CD4-positive, alpha-beta T cell treated with Interleukin-4 for 4 hours (primary cell): ENCODE data around the gene NXF1.
"Not testable (repeated sequence)": the region's sequence is repeated elsewhere in the genome, so short reads cannot be mapped to it uniquely, and the experiment has no call there.

Source experiments
- DNase-seq: peaks from one replicate; pipeline ENCODE4 v3.0.0-alpha.2; 2020

Gene NXF1

DNA sequence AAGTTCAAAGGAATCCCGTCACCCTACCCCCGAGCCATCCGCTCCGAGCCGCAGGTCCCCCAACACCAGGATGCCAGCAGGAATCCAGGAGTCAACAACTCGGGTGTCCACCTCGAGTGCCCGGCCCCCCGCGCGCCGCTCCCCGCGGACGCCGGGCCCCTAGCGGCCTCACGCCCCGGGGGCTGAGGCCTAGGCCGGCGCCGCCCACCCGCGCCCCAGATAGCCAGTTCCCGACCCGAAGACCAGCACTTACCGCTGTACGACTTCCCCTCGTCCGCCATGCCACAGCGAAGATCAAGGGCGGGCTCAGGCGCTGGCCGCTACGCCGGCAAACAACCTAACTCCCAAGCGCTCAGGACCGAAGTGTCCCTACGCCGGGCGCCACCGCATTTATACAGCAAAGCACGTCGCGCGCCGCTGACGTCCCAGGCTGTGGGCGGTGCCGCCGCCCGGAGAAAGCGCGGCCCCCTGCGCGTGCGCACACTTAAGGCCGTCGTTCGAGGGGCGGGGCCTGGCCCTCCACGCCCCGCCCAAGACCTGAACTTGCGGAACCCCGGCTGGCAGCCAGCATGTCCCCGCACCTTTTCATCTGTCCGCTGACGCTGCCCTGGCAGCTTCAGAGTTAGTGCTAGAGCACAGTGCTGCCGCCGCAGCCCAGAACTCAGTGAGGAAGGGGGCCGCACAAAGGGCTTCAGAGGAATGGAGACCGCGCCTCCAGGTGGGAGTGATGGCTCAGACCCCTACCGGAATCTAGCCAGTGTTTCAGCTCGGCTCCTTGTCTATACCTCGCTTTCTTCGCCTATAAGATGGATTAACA, at the start of gene NXF1:
TSS of gene NXF1 (minus strand) at position 365 of the 817 bp plus-strand sequence. CDS start at position 281, 84 bp downstream.
- peak; percentile 93 for DNase-seq

GRCh38 chr11:62854013-62854824, 49.0 kb upstream of the NXF1 start:
- DNase-seq: no peak

GRCh38 chr11:62853279-62853965, 48.2 kb upstream of the NXF1 start:
- DNase-seq: peak; percentile 78

- no peak for DNase-seq
Observed at GRCh38 chr11:62852523-62853188, 47.4 kb upstream of the NXF1 start.

GRCh38 chr11:62851807-62852522, 46.7 kb upstream of the NXF1 start:
- DNase-seq: no peak

DNA sequence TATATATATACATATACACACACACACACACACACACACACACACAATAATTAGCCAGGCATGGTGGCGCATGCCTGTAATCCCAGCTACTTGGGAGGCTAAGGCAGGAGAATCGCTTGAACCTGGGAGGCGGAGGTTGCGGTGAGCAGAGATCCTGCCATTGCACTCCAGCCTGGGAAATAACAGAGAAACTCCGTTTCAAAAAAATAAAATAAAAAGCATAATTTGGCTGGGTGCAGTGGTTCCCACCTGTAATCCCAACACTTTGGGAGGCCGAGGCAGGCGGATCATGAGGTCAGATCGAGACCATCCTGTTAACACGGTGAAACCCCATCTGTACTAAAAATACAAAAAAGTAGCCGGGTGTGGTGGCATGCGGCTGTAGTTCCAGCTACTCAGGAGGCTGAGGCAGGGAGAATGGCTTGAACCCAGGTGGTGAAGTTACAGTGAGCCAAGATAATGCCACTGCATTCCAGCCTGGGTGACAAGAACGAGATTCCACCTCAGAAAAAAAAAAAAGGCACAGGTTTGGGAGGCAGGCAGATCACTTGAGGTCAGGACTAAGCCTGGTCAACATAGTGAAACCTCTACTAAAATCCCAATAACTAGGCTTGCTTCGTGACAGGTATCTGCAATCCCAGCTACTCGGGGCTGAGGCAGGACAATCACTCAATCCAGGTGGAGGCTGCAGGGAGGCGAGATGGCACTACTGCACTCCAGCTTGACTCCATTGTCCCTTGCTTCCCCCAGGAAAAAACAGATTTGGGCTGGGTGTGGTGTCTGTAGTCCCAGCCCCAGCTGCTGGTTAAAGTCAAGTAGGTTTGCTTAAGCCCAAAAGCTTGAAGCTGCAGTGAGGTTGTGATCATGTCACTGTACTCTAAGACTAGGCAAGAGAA, 45.9 kb upstream of the NXF1 start:
- DNase-seq: no peak

DNA sequence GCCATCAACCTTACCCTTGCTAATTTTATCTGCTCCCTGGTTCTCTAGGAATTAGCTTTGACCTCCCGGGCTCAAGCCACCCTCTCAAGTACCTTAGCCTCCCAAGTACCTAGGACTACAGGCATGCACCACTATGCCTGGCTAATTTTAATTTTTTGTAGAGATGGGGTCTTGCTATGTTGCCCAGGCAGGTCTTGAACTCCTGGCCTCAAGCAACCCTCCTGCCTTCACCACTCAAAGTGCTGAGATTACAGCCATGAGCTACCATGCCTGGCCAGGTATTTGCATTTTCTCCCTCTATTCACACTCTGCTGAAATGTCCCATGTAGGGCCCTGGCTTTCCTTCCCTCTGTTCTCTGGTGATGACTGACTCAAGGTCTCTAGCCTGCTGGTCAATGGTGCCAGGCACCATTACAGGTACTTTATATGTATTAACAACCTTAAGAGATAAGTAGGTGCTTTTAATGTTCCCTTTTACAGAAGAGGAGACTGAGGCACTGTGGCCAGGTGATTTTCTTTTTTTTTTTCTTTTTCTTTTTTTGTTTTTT, 42.6 kb upstream of the NXF1 start:
- DNase-seq: no peak

GRCh38 chr11:62846177-62846576, 40.9 kb upstream of the NXF1 start:
- DNase-seq: no peak

- DNase-seq: no peak
Observed at GRCh38 chr11:62844154-62844553, 38.9 kb upstream of the NXF1 start.

DNA sequence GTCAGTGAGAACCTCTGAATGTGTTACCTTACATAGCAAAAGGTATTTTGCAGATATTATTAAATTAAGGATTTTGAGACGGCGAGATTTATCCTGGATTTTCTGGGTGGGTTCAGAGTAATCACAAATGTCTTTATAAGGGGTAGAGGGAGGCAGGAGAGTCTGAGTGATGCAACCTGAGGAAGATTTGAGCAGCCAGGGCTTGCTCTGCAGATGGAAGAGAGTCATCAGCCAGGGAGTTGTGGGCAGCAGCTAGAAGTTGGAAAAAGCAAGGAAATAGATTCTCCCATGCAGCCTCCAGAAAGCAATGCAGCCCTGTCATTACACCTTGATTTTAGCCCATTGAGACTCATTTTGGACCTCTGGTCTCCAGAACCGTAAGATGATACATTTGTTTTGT, 38.2 kb upstream of the NXF1 start:
- DNase-seq: no peak

GRCh38 chr11:62842891-62843290, 37.7 kb upstream of the NXF1 start:
- not testable (repeated sequence) for DNase-seq

DNA sequence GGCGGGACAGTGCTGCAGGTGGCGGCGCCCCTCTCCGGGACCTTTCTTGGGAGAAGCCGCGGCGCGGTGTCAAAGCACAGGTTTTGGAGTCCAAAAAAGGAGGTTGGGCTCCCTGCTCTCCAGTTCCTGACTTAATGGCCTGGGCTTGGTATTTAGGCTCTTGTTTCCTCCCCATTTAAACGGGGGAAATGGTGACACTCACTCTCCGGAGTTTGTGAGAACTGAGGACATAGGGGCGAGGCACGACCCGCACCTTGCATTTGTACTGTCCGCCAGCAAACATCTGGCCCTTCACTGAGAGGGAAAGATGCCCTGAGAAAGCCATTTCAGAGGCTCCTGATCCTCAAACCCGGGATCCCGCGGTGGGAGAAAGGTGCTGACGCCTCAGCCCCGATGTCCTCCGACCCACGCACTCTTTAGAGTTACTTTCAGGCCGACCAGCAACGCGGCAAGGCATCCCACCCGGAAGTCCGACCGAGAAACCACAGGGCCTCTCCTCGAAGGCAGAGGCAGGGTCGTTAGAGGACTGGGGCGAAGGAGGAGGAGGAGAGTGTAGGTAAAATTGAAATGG, 37.0 kb upstream of the NXF1 start:
- peak; percentile 35 for DNase-seq

- DNase-seq: peak; percentile 97
Observed at GRCh38 chr11:62841361-62842170, 36.3 kb upstream of the NXF1 start.

- DNase-seq: peak; percentile 78
Observed at GRCh38 chr11:62840721-62841360, 35.6 kb upstream of the NXF1 start.

GRCh38 chr11:62839050-62839945, 34.1 kb upstream of the NXF1 start, which contains the start of gene WDR74:
Gene WDR74 (minus strand): TSS chr11:62839590. CDS start chr11:62839570, 20 bp downstream.
- DNase-seq: peak; percentile 94

DNA sequence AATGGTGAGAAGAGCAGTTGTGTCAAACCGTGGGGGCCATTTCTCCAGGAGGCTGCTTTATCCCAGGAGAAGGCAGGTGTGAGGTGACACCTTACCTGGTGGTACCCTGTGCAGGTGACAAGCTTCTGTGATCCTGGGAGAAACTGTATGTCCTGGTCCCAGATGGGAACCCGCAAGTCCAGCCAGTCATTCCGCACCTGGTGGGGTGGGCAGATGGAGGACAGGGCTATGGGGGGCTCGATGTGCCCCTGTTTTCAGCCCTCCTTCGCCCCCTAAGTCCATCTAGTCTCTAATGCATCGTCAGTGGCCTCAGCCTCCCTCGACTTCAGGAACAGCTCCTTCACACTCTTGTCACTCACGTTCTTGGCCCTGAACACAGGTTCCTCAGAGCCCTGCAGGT, 30.1 kb upstream of the NXF1 start:
- DNase-seq: no peak

- DNase-seq: no peak
Observed at GRCh38 chr11:62832336-62833234, 27.3 kb upstream of the NXF1 start, which contains the start of gene TEX54. Gene TEX54 (minus strand): TSS chr11:62832841.
